Smooth muscle cell (in vitro differentiated cells): Measurements from ENCODE around the gene COQ3. TPM values are rescaled to one million over a fixed set of nuclear protein-coding genes. Genes with fewer than 3 reads are reported as not detected.

ENCODE experiments used
- DNase-seq: peaks from one replicate; lab custom pipeline; 2025; ENCODE audit not compliant: unreplicated experiment; lab: John Stamatoyannopoulos, UW
- H2AFZ ChIP-seq: fragments of 200-600 bp; sonication (generic); 2 replicates; pipeline ENCODE4 v1.6.0; 2016; ENCODE audit warnings: antibody characterized with exemption, low read depth, mild to moderate bottlenecking
- H3F3A ChIP-seq: fragments of 200-600 bp; sonication (generic); 2 replicates; pipeline ENCODE4 v1.6.0; 2017; ENCODE audit warnings: antibody characterized with exemption, low read depth
- H3K27ac ChIP-seq: fragments of 200-600 bp; sonication (generic); 2 replicates; pipeline ENCODE4 v1.5.1; 2016; ENCODE audit warnings: low read depth, mild to moderate bottlenecking
- H3K27me3 ChIP-seq: fragments of 200-600 bp; sonication (generic); 2 replicates; pipeline ENCODE4 v1.6.1; 2016; ENCODE audit warnings: low read depth, mild to moderate bottlenecking
- H3K36me3 ChIP-seq: fragments of 200-600 bp; sonication (generic); 2 replicates; pipeline ENCODE4 v1.5.1; 2016; ENCODE audit warnings: low read depth
- H3K4me1 ChIP-seq: fragments of 200-600 bp; sonication (generic); 2 replicates; pipeline ENCODE4 v1.5.1; 2016; ENCODE audit warnings: low read depth
- H3K4me2 ChIP-seq: fragments of 200-600 bp; sonication (generic); 2 replicates; pipeline ENCODE4 v1.6.0; 2016; ENCODE audit warnings: mild to moderate bottlenecking
- H3K4me3 ChIP-seq: fragments of 200-600 bp; sonication (generic); 2 replicates; pipeline ENCODE4 v1.5.1; 2016; ENCODE audit warnings: mild to moderate bottlenecking
- H3K79me2 ChIP-seq: fragments of 200-600 bp; sonication (generic); 2 replicates; pipeline ENCODE4 v1.6.0; 2016; ENCODE audit warnings: low read depth, mild to moderate bottlenecking
- H3K9ac ChIP-seq: fragments of 200-600 bp; sonication (generic); 2 replicates; pipeline ENCODE4 v1.6.0; 2016; ENCODE audit warnings: low read depth
- H3K9me3 ChIP-seq: fragments of 200-600 bp; sonication (generic); replicated peaks from 2 replicates; pipeline ENCODE4 v1.5.1; 2016; ENCODE audit warnings: low read depth
- H4K20me1 ChIP-seq: fragments of 200-600 bp; sonication (generic); 2 replicates; pipeline ENCODE4 v1.6.0; 2016; ENCODE audit warnings: low read depth
- WGBS: methylation state at CpG from one replicate; pipeline ENCODE4 v1.1.7; 2016; ENCODE audit warnings: low lambda C conversion rate; 5-methylcytosine and 5-hydroxymethylcytosine counted together
- polyA plus RNA-seq: library from polyadenylated mRNA; unstranded; fragments of >200 nt; fragmentation: Nextera tagmentation; extraction: Ambion mirVana; gene quantifications from 2 replicates; pipeline ENCODE4 v1.2.1, GENCODE V29; 2016
- total RNA-seq: library from RNA; depleted of rRNA; stranded (reverse); fragments of >200 nt; gene quantifications from 2 replicates; pipeline ENCODE4 v1.2.3, GENCODE V29; 2014
- TF ChIP-seq, protein P1 (sequence below): fragments of 200-600 bp; sonication (generic); IDR thresholded peaks from 2 replicates; pipeline ENCODE4 v1.5.1; 2017; ENCODE audit warnings: borderline replicate concordance, mild to moderate bottlenecking, antibody characterized with exemption; ENCODE audit not compliant: insufficient read depth, poor library complexity, severe bottlenecking

Gene COQ3
- total and polyA plus RNA-seq, 2 experiments from 2014 or later: 5.0 to 12.2 TPM

DNA sequence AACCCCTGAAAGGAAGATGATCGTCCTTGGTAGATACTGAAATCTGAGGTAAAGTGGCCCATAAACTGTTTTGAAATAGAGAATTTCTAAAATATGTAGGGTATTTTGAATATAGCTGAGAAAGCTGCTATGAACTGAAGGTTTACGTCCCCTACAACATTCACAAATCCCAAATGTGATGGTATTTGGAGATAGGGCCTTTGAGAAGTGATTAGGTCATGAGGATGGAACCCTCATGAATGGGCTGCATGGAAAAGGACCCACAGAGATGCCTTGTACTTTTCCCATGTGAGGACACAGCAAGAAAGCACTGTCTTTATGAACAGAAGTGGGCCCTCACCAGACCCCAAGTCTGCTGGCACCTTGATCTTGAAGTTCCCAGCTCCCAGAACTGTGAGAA lies 37.9 kb upstream of the COQ3 start:
- H3F3A ChIP-seq: no peaks in the 10 kb centered on the region
- H2AFZ ChIP-seq: no peak overlapping the region
- peaks cover 5% of the 10 kb centered on the region for H3K4me1 ChIP-seq
- peaks cover 5% of the 10 kb centered on the region for H3K36me3 ChIP-seq
- no peak overlapping the region for H3K9ac ChIP-seq
- 85% methylated on average over 2 of the region's 2 CpGs for WGBS
- no peaks in the 10 kb centered on the region for H4K20me1 ChIP-seq
- H3K4me3 ChIP-seq: no peak overlapping the region
- no peaks in the 10 kb centered on the region for H3K27me3 ChIP-seq
- no peak overlapping the region for H3K4me2 ChIP-seq
- H3K9me3 ChIP-seq: no peaks in the 10 kb centered on the region
- H3K27ac ChIP-seq: no peak overlapping the region
- peaks cover 16% of the 10 kb centered on the region for H3K79me2 ChIP-seq
- DNase-seq: no peak
- TF ChIP-seq, protein P1, sequence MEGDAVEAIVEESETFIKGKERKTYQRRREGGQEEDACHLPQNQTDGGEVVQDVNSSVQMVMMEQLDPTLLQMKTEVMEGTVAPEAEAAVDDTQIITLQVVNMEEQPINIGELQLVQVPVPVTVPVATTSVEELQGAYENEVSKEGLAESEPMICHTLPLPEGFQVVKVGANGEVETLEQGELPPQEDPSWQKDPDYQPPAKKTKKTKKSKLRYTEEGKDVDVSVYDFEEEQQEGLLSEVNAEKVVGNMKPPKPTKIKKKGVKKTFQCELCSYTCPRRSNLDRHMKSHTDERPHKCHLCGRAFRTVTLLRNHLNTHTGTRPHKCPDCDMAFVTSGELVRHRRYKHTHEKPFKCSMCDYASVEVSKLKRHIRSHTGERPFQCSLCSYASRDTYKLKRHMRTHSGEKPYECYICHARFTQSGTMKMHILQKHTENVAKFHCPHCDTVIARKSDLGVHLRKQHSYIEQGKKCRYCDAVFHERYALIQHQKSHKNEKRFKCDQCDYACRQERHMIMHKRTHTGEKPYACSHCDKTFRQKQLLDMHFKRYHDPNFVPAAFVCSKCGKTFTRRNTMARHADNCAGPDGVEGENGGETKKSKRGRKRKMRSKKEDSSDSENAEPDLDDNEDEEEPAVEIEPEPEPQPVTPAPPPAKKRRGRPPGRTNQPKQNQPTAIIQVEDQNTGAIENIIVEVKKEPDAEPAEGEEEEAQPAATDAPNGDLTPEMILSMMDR: no peak

DNA sequence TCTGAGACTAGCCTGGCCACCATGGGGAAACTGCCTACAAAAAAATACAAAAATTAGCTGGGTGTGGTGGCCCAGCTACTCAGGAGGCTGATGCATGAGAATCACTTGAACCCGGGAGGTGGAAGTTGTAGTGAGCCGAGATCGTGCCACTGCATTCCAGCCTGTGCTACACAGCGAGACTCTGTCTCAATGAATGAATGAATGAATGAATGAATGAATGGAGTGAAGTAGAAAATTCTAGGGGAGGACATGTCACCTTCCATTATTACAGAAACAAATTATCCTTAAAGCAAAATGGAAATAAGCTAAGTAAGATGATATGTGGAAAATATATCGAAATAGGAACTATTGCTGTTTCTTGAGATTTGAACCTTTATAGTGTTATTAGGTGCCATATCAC lies 34.0 kb upstream of the COQ3 start:
- peaks cover 9% of the 10 kb centered on the region for H3F3A ChIP-seq
- DNase-seq: no peak
- H3K36me3 ChIP-seq: peaks cover 2% of the 10 kb centered on the region
- H3K79me2 ChIP-seq: peaks cover 35% of the 10 kb centered on the region
- peaks cover 16% of the 10 kb centered on the region for H4K20me1 ChIP-seq
- H2AFZ ChIP-seq: no peak overlapping the region
- peaks cover 27% of the 10 kb centered on the region for H3K4me1 ChIP-seq
- H3K9ac ChIP-seq: no peak overlapping the region
- H3K4me2 ChIP-seq: no peak overlapping the region
- no peak overlapping the region for H3K27ac ChIP-seq
- 99% methylated on average over 5 of the region's 5 CpGs for WGBS
- H3K4me3 ChIP-seq: no peak overlapping the region
- no peaks in the 10 kb centered on the region for H3K9me3 ChIP-seq
- H3K27me3 ChIP-seq: no peaks in the 10 kb centered on the region
- TF ChIP-seq, protein P1: no peak

DNA sequence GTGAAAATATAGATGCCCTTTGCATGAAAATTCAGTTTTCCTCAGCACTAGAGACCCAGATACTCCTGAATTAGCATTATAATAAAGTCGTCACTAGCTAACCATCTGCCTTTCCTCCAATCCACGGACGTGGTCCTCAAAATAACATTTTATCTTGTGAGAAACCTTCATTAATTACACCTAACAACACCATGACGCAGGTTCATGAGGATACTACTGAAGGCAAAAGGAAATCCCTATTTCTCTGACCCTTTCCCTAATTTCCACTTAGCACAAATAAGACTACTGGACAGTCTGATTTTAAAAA lies 32.4 kb upstream of the COQ3 start:
- H2AFZ ChIP-seq: peak overlapping the region; percentile 93

More for the DNA sequence above, 32.4 kb upstream of the COQ3 start:
- Histone ChIP-seq H3K4me1 (peaks cover 27% of the 10 kb centered on the region), H3K36me3 (no peaks in the 10 kb centered on the region), H3F3A (peaks cover 9% of the 10 kb centered on the region), H3K79me2 (peaks cover 50% of the 10 kb centered on the region), H3K4me2 (peak overlapping the region; percentile 96), H3K27ac (peak overlapping the region; percentile 98), H3K27me3 (no peaks in the 10 kb centered on the region), H3K4me3 (peak overlapping the region; percentile 88), H3K9ac (peak overlapping the region; percentile 99), H3K9me3 (no peaks in the 10 kb centered on the region), H4K20me1 (peaks cover 32% of the 10 kb centered on the region)
- DNase-seq: no peak
- TF ChIP-seq, protein P1: no peak
- 32% methylated on average over 4 of the region's 4 CpGs for WGBS
